Mesendoderm (in vitro differentiated cells): ENCODE results near the gene GDA.

ENCODE experiments used
- DNase-seq: peaks from one replicate; pipeline ENCODE4 v3.0.0; 2013
- H2AK5ac ChIP-seq: 2 replicates; pipeline ENCODE4 v1.6.1; 2013; ENCODE audit warnings: low read length, inconsistent platforms
- H2BK120ac ChIP-seq: 2 replicates; pipeline ENCODE4 v1.6.1; 2013; ENCODE audit warnings: low read depth, mild to moderate bottlenecking, low read length, moderate library complexity, mixed read lengths
- H2BK15ac ChIP-seq: replicated peaks from 2 replicates; pipeline ENCODE4 v1.6.1; 2013; ENCODE audit warnings: low read depth, mild to moderate bottlenecking, moderate library complexity
- H2BK5ac ChIP-seq: 2 replicates; pipeline ENCODE4 v1.6.1; 2013; ENCODE audit warnings: low read length, inconsistent platforms
- H3K18ac ChIP-seq: 2 replicates; pipeline ENCODE4 v1.6.1; 2013; ENCODE audit warnings: mild to moderate bottlenecking, low read length, mixed read lengths
- H3K23ac ChIP-seq: one replicate; pipeline ENCODE4 v1.6.1; 2013; ENCODE audit warnings: low read length
- H3K27ac ChIP-seq: 2 replicates; pipeline ENCODE4 v1.5.1; 2013; ENCODE audit warnings: low read depth, mild to moderate bottlenecking, inconsistent platforms, low read length, moderate library complexity
- H3K27me3 ChIP-seq: 2 replicates; pipeline ENCODE4 v1.6.1; 2013; ENCODE audit warnings: low read length, control low read depth, mild to moderate bottlenecking, inconsistent platforms; ENCODE audit not compliant: insufficient read depth, poor library complexity
- H3K36me3 ChIP-seq: 2 replicates; pipeline ENCODE4 v1.6.1; 2013; ENCODE audit warnings: low read length, inconsistent platforms; ENCODE audit not compliant: control insufficient read depth, insufficient read depth
- H3K4ac ChIP-seq: one replicate; pipeline ENCODE4 v1.6.1; 2013; ENCODE audit warnings: low read depth, mild to moderate bottlenecking, low read length, moderate library complexity
- H3K4me1 ChIP-seq: 2 replicates; pipeline ENCODE4 v1.6.1; 2013; ENCODE audit warnings: low read depth, low read length, inconsistent platforms; ENCODE audit not compliant: control insufficient read depth
- H3K4me2 ChIP-seq: 2 replicates; pipeline ENCODE4 v1.6.1; 2013; ENCODE audit warnings: low read length
- H3K4me3 ChIP-seq: 2 replicates; pipeline ENCODE4 v1.5.1; 2013; ENCODE audit warnings: mild to moderate bottlenecking, low read length
- H3K56ac ChIP-seq: one replicate; pipeline ENCODE4 v1.6.1; 2013; ENCODE audit warnings: low read length
- H3K79me1 ChIP-seq: 2 replicates; pipeline ENCODE4 v1.6.1; 2013; ENCODE audit warnings: low read length, inconsistent platforms
- H3K79me2 ChIP-seq: 2 replicates; pipeline ENCODE4 v1.6.1; 2013; ENCODE audit warnings: mild to moderate bottlenecking, low read length; ENCODE audit not compliant: control insufficient read depth, insufficient read depth
- H3K9ac ChIP-seq: 2 replicates; pipeline ENCODE4 v1.6.1; 2013; ENCODE audit warnings: low read length, inconsistent platforms
- H4K5ac ChIP-seq: one replicate; pipeline ENCODE4 v1.6.1; 2013; ENCODE audit warnings: low read length
- H4K8ac ChIP-seq: one replicate; pipeline ENCODE4 v1.6.1; 2013; ENCODE audit warnings: low read depth, mild to moderate bottlenecking, control low read depth, low read length, moderate library complexity
- WGBS: extraction: QIAGEN DNeasy Blood & Tissue Kit; methylation state at CpG from one replicate; pipeline ENCODE4 v1.1.7; 2013; ENCODE audit warnings: low lambda C conversion rate, missing lambda C conversion rate; ENCODE audit not compliant: insufficient coverage; ENCODE audit errors: extremely low coverage; 5-methylcytosine and 5-hydroxymethylcytosine counted together

GDA gene

DNA sequence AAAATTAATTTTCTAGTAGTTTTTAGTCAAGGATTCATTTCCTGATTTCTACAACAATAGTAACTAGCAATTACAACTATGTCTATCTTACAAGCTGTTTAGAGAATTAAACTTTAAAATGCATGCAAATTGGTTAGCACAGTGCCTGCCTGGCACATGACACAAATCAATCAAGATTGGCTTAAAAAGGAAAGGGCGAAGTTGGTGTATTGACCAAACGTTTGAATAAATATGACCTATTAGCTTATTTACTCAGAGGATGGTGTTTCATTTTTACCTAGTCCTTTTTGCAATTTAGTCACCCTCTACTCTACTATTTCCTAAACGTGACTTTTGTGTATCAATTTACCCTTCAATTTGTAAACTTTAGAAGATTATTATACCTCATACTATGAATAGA is 83.5 kb downstream of the GDA start:
- H3K4me3 ChIP-seq: no peak overlapping the region
- no peak for DNase-seq
- H4K8ac ChIP-seq: no peak overlapping the region
- no peak overlapping the region for H4K5ac ChIP-seq
- no peak overlapping the region for H3K27ac ChIP-seq
- H3K23ac ChIP-seq: no peak overlapping the region
- no peak overlapping the region for H3K4ac ChIP-seq
- H2BK5ac ChIP-seq: no peak overlapping the region
- H3K27me3 ChIP-seq: no peaks in the 10 kb centered on the region
- no peak overlapping the region for H3K9ac ChIP-seq
- no peak overlapping the region for H2BK120ac ChIP-seq
- no peaks in the 10 kb centered on the region for H3K79me1 ChIP-seq
- no peak overlapping the region for H2AK5ac ChIP-seq
- no peak overlapping the region for H2BK15ac ChIP-seq
- no CpG with 5 or more reads among the region's 3 CpGs for WGBS
- H3K18ac ChIP-seq: no peak overlapping the region
- no peak overlapping the region for H3K4me2 ChIP-seq
- H3K4me1 ChIP-seq: no peaks in the 10 kb centered on the region
- no peak overlapping the region for H3K56ac ChIP-seq
- no peaks in the 10 kb centered on the region for H3K36me3 ChIP-seq
- H3K79me2 ChIP-seq: no peaks in the 10 kb centered on the region

DNA sequence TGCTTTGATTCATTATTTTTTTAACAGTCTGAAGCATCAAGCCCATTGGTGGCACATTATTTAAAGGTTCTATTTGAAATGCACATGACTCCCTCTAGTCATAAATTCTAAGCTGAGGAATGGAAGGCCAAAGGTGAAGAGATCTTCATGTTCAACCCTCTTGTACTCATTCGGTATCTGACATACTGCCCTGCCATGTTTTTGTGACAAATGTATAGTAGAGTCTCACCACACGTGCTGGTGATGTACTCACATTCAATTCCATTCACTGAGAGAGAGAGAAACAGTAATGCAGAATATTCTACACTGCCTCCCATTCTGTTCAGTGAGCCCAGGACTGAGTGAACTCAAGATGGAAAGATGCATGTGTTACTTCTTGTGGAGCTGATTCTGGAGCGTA is 98.3 kb downstream of the GDA start:
- no peak overlapping the region for H3K27ac ChIP-seq
- DNase-seq: no peak
- no peak overlapping the region for H3K4ac ChIP-seq
- no peak overlapping the region for H3K9ac ChIP-seq
- no peaks in the 10 kb centered on the region for H3K79me1 ChIP-seq
- H2BK5ac ChIP-seq: no peak overlapping the region
- no peaks in the 10 kb centered on the region for H3K79me2 ChIP-seq
- no peak overlapping the region for H3K4me3 ChIP-seq
- H4K8ac ChIP-seq: no peak overlapping the region
- no peak overlapping the region for H2BK15ac ChIP-seq
- H3K23ac ChIP-seq: no peak overlapping the region
- H3K36me3 ChIP-seq: no peaks in the 10 kb centered on the region
- WGBS: no CpG with 5 or more reads among the region's 3 CpGs
- no peak overlapping the region for H3K56ac ChIP-seq
- no peak overlapping the region for H2BK120ac ChIP-seq
- no peak overlapping the region for H4K5ac ChIP-seq
- no peak overlapping the region for H3K18ac ChIP-seq
- no peaks in the 10 kb centered on the region for H3K27me3 ChIP-seq
- no peak overlapping the region for H2AK5ac ChIP-seq
- no peak overlapping the region for H3K4me2 ChIP-seq
- H3K4me1 ChIP-seq: no peaks in the 10 kb centered on the region

DNA sequence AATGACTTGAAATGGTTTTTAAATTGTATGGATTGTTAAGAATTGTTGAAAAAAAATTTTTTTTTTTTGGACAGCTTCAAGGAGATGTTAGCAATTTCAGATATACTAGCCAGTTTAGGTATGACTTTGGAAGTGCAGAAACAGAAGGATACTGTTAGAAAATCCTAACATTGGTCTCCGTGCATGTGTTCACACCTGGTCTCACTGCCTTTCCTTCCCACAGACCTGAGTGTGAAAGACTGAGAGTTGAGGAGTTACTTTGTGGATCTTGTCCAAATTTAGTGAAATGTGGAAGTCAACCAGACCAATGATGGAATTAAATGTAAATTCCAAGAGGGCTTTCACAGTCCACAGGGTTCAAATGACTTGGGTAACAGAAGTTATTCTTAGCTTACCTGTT is 102.3 kb downstream of the GDA start:
- H2BK5ac ChIP-seq: no peak overlapping the region
- no peak overlapping the region for H3K4ac ChIP-seq
- no peaks in the 10 kb centered on the region for H3K79me2 ChIP-seq
- H3K18ac ChIP-seq: no peak overlapping the region
- no peaks in the 10 kb centered on the region for H3K79me1 ChIP-seq
- no peak overlapping the region for H2AK5ac ChIP-seq
- H3K4me1 ChIP-seq: no peaks in the 10 kb centered on the region
- no peak overlapping the region for H3K56ac ChIP-seq
- DNase-seq: no peak
- H3K36me3 ChIP-seq: no peaks in the 10 kb centered on the region
- no peak overlapping the region for H3K23ac ChIP-seq
- no peak overlapping the region for H4K5ac ChIP-seq
- H3K27ac ChIP-seq: no peak overlapping the region
- no peak overlapping the region for H4K8ac ChIP-seq
- no peaks in the 10 kb centered on the region for H3K27me3 ChIP-seq
- H2BK15ac ChIP-seq: no peak overlapping the region
- WGBS: no CpG with 5 or more reads among the region's 1 CpG
- no peak overlapping the region for H2BK120ac ChIP-seq
- no peak overlapping the region for H3K9ac ChIP-seq
- H3K4me3 ChIP-seq: no peak overlapping the region
- no peak overlapping the region for H3K4me2 ChIP-seq

DNA sequence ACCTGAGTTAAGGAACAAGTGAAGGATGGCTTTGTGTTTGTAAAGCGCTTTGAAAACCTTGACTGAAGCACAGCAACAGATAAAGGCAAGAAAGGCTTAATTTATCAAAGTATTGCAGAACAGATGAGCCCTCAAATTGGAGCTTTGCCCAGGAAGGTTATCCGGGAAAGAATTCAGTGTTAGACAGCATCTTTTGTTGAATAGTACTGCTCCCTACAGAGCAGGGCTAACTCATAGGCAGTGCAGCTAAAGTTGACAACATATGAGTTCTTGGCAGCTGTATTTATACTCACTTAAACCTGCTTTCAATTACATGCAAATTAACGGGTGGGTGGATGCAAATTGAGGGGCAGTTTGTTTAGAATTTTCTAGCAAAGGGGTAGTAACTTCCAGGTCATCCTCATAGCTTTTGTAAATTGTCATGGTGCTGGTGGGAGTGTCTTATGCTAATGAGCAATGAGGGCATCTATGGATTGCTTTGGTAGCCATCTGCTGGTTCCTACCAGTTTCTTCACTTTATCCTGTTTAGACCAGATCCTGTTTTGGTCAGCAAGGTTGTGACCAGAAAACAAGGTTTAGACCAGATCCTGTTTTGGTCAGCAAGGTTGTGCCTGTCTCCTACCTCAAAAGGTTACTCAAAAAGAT is 105.8 kb downstream of the GDA start:
- DNase-seq: no peak
- Histone ChIP-seq H3K27me3 (no peaks in the 10 kb centered on the region), H3K79me2 (no peaks in the 10 kb centered on the region), H3K18ac (no peak overlapping the region), H3K4me1 (no peaks in the 10 kb centered on the region), H4K8ac (no peak overlapping the region), H2BK15ac (no peak overlapping the region), H3K36me3 (no peaks in the 10 kb centered on the region), H2AK5ac (no peak overlapping the region), H3K79me1 (no peaks in the 10 kb centered on the region), H2BK5ac (no peak overlapping the region), H3K23ac (no peak overlapping the region), H2BK120ac (no peak overlapping the region), H4K5ac (no peak overlapping the region), H3K27ac (no peak overlapping the region), H3K4me2 (no peak overlapping the region), H3K4me3 (no peak overlapping the region), H3K56ac (no peak overlapping the region), H3K4ac (no peak overlapping the region), H3K9ac (no peak overlapping the region)
- no CpG with 5 or more reads among the region's 3 CpGs for WGBS

DNA sequence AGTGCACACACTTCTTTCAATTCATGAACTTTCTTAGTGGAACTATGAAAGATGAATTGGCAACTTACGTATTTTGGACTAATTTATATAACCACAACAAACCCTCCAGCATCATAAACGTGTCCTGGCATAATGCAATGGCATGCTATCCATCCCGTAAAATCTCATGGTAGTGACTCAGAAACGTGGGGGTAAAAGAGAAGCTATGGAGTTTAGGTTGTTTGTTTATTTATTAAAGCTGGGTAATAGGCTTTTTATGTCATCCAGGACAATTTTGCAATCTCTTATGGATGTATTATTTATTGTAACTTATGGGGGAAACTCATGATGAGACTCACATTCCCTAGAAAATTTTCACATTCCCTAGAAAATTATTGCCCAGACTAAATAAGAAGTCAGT is 106.3 kb downstream of the GDA start:
- no peak overlapping the region for H3K4ac ChIP-seq
- H3K27ac ChIP-seq: no peak overlapping the region
- H2BK15ac ChIP-seq: no peak overlapping the region
- H3K79me2 ChIP-seq: no peaks in the 10 kb centered on the region
- no peak overlapping the region for H3K4me3 ChIP-seq
- no peaks in the 10 kb centered on the region for H3K4me1 ChIP-seq
- H2BK5ac ChIP-seq: no peak overlapping the region
- H4K5ac ChIP-seq: no peak overlapping the region
- WGBS: no CpG with 5 or more reads among the region's 4 CpGs
- H4K8ac ChIP-seq: no peak overlapping the region
- H2BK120ac ChIP-seq: no peak overlapping the region
- no peaks in the 10 kb centered on the region for H3K36me3 ChIP-seq
- no peak overlapping the region for H2AK5ac ChIP-seq
- no peaks in the 10 kb centered on the region for H3K27me3 ChIP-seq
- no peak overlapping the region for H3K56ac ChIP-seq
- H3K9ac ChIP-seq: no peak overlapping the region
- H3K4me2 ChIP-seq: no peak overlapping the region
- no peak overlapping the region for H3K23ac ChIP-seq
- H3K79me1 ChIP-seq: no peaks in the 10 kb centered on the region
- no peak for DNase-seq
- H3K18ac ChIP-seq: no peak overlapping the region

DNA sequence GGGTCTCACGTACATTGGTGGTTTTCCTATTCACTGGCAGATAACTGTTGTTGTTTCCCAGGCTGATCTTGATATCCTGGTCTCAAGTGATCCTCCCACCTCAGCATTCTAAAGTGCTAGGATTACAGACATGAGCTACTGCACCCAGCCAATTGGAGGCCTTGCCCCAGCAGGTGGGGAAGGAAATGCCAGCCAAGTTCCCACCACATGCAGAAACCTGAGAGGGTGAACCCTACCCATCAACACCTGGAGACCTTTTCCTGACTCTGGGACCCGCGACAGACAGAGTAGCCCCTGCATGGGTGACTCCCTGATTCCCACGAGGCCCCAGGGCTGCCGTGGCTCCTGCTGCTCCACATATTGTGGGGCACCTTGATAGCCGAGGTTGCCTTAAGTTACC is 107.7 kb downstream of the GDA start:
- Histone ChIP-seq H3K23ac (no peak overlapping the region), H3K4me2 (no peak overlapping the region), H2BK5ac (no peak overlapping the region), H3K4me1 (no peaks in the 10 kb centered on the region), H3K27ac (no peak overlapping the region), H2BK15ac (no peak overlapping the region), H4K5ac (no peak overlapping the region), H3K18ac (no peak overlapping the region), H2BK120ac (no peak overlapping the region), H2AK5ac (no peak overlapping the region), H3K79me2 (no peaks in the 10 kb centered on the region), H3K4ac (no peak overlapping the region), H3K4me3 (no peak overlapping the region), H3K79me1 (no peaks in the 10 kb centered on the region), H3K56ac (no peak overlapping the region), H3K9ac (no peak overlapping the region), H4K8ac (no peak overlapping the region), H3K27me3 (no peaks in the 10 kb centered on the region), H3K36me3 (no peaks in the 10 kb centered on the region)
- peak; percentile 5 for DNase-seq
- WGBS: no CpG with 5 or more reads among the region's 6 CpGs
